Stimulated activated effector memory CD8-positive, alpha-beta T cell treated with anti-CD3 and anti-CD28 coated beads, Interleukin-12 subunit alpha, Interleukin-12 subunit beta, amount 100 ng/mL, for 72 hours (primary cell): Measurements from ENCODE around the gene LTC4S.

Experiments
- ATAC-seq: fragments of 150-1000 bp; cut with Tn5 transposase; 2 replicates; pipeline ENCODE4 v1.10.0; 2021
- DNase-seq, 2 donors: peaks; one replicate each; pipeline ENCODE4 v3.0.0; 2021 to 2022; ENCODE audit warnings: low spot score in 2 of 2
- H3K27ac Mint-ChIP-seq: one replicate; pipeline ENCODE4 v1.8.0; 2022; ENCODE audit warnings: mild to moderate bottlenecking, mixed read lengths
- H3K36me3 Mint-ChIP-seq: one replicate; pipeline ENCODE4 v1.8.0; 2022; ENCODE audit warnings: mild to moderate bottlenecking, mixed read lengths
- H3K4me1 Mint-ChIP-seq: one replicate; pipeline ENCODE4 v1.8.0; 2022; ENCODE audit warnings: mixed read lengths
- H3K4me3 Mint-ChIP-seq: one replicate; pipeline ENCODE4 v1.8.0; 2022; ENCODE audit warnings: mild to moderate bottlenecking, mixed read lengths
- H3K9me3 Mint-ChIP-seq: one replicate; pipeline ENCODE4 v1.8.0; 2022; ENCODE audit warnings: mixed read lengths

Gene LTC4S

GRCh38 chr5:179820127-179820482, 26.3 kb downstream of the LTC4S start:
- Mint-ChIP-seq H3K27ac (peak overlapping the region; percentile 97), H3K36me3 (peaks cover 66% of the 10 kb centered on the region), H3K4me3 (peak overlapping the region; percentile 88), H3K4me1 (peaks cover 59% of the 10 kb centered on the region), H3K9me3 (no peaks in the 10 kb centered on the region)
- ATAC-seq, result no peak
- no peak for DNase-seq

GRCh38 chr5:179820483-179821297, 26.9 kb downstream of the LTC4S start, which contains the start of gene SQSTM1:
Gene SQSTM1, plus strand, starts transcription at chr5:179820905. Its CDS starts 32 bp downstream, at chr5:179820937.
- DNase-seq, result peak; percentile 87 to 91
- Mint-ChIP-seq H3K9me3 (no peaks in the 10 kb centered on the region), H3K36me3 (peaks cover 72% of the 10 kb centered on the region), H3K27ac (peak within 1 kb of the TSS; percentile 97), H3K4me1 (peaks cover 60% of the 10 kb centered on the region), H3K4me3 (peak within 1 kb of the TSS; percentile 88)
- ATAC-seq, result peak; percentile 53

- DNase-seq (peak; percentile 73 to 92), ATAC-seq (peak; percentile 77)
- Mint-ChIP-seq H3K4me1 (peaks cover 63% of the 10 kb centered on the region), H3K9me3 (no peaks in the 10 kb centered on the region), H3K27ac (peak overlapping the region; percentile 95), H3K36me3 (peaks cover 80% of the 10 kb centered on the region), H3K4me3 (peak overlapping the region; percentile 88)
Measured at GRCh38 chr5:179821298-179822058, 27.7 kb downstream of the LTC4S start.

- ATAC-seq (no peak), DNase-seq (no peak)
- Mint-ChIP-seq H3K4me1 (peaks cover 63% of the 10 kb centered on the region), H3K9me3 (no peaks in the 10 kb centered on the region), H3K4me3 (peak overlapping the region; percentile 88), H3K36me3 (peaks cover 86% of the 10 kb centered on the region), H3K27ac (peak overlapping the region; percentile 95)
Measured at GRCh38 chr5:179822059-179822432, 28.3 kb downstream of the LTC4S start.

GRCh38 chr5:179822444-179822990, 28.7 kb downstream of the LTC4S start:
- peak overlapping the region; percentile 88 for H3K4me3 Mint-ChIP-seq

GRCh38 chr5:179823937-179824744, 30.4 kb downstream of the LTC4S start:
- no peaks in the 10 kb centered on the region for H3K9me3 Mint-ChIP-seq
- ATAC-seq, result no peak
- H3K27ac Mint-ChIP-seq, result peak overlapping the region; percentile 55
- H3K4me3 Mint-ChIP-seq, result peak overlapping the region; percentile 88
- DNase-seq, result no peak
- H3K4me1 Mint-ChIP-seq, result peaks cover 58% of the 10 kb centered on the region
- peaks cover 95% of the 10 kb centered on the region for H3K36me3 Mint-ChIP-seq

More at GRCh38 chr5:179822444-179822990, 28.7 kb downstream of the LTC4S start:
- Mint-ChIP-seq H3K27ac (peak overlapping the region; percentile 95), H3K36me3 (peaks cover 91% of the 10 kb centered on the region), H3K9me3 (no peaks in the 10 kb centered on the region), H3K4me1 (peaks cover 61% of the 10 kb centered on the region)
- DNase-seq (no peak), ATAC-seq (no peak)

- no peaks in the 10 kb centered on the region for H3K9me3 Mint-ChIP-seq
- peaks cover 97% of the 10 kb centered on the region for H3K36me3 Mint-ChIP-seq
- H3K4me1 Mint-ChIP-seq, result peaks cover 57% of the 10 kb centered on the region
- no peak for ATAC-seq
- peak overlapping the region; percentile 55 for H3K27ac Mint-ChIP-seq
- H3K4me3 Mint-ChIP-seq, result no peak overlapping the region
- DNase-seq, result no peak
Measured at GRCh38 chr5:179824745-179825112, 30.9 kb downstream of the LTC4S start.

- ATAC-seq (no peak), DNase-seq (no peak)
- Mint-ChIP-seq H3K4me3 (no peak overlapping the region), H3K27ac (peak overlapping the region; percentile 55), H3K36me3 (peaks cover 97% of the 10 kb centered on the region), H3K9me3 (no peaks in the 10 kb centered on the region), H3K4me1 (peaks cover 50% of the 10 kb centered on the region)
Measured at GRCh38 chr5:179825655-179826182, 31.9 kb downstream of the LTC4S start.

GRCh38 chr5:179827680-179828079, 33.9 kb downstream of the LTC4S start:
- peaks cover 42% of the 10 kb centered on the region for H3K4me1 Mint-ChIP-seq
- DNase-seq, result no peak
- no peak overlapping the region for H3K4me3 Mint-ChIP-seq
- H3K36me3 Mint-ChIP-seq, result peaks cover 100% of the 10 kb centered on the region
- H3K9me3 Mint-ChIP-seq, result no peaks in the 10 kb centered on the region
- ATAC-seq, result peak; percentile 76
- H3K27ac Mint-ChIP-seq, result peak overlapping the region; percentile 80

GRCh38 chr5:179828756-179829421, 35.1 kb downstream of the LTC4S start:
- Mint-ChIP-seq H3K9me3 (no peaks in the 10 kb centered on the region), H3K36me3 (peaks cover 100% of the 10 kb centered on the region)

GRCh38 chr5:179829732-179830435, 36.1 kb downstream of the LTC4S start:
- H3K27ac Mint-ChIP-seq, result peak overlapping the region; percentile 27
- ATAC-seq, result no peak
- no peaks in the 10 kb centered on the region for H3K9me3 Mint-ChIP-seq
- DNase-seq, result no peak
- H3K36me3 Mint-ChIP-seq, result peaks cover 97% of the 10 kb centered on the region
- H3K4me3 Mint-ChIP-seq, result no peak overlapping the region
- H3K4me1 Mint-ChIP-seq, result peaks cover 44% of the 10 kb centered on the region

More at GRCh38 chr5:179828756-179829421, 35.1 kb downstream of the LTC4S start:
- no peak for DNase-seq
- Mint-ChIP-seq H3K4me1 (peaks cover 49% of the 10 kb centered on the region), H3K4me3 (no peak overlapping the region), H3K27ac (peak overlapping the region; percentile 27)
- no peak for ATAC-seq

- Mint-ChIP-seq H3K27ac (peak overlapping the region; percentile 27), H3K4me1 (peaks cover 46% of the 10 kb centered on the region), H3K4me3 (no peak overlapping the region), H3K9me3 (no peaks in the 10 kb centered on the region), H3K36me3 (peaks cover 97% of the 10 kb centered on the region)
- no peak for DNase-seq
- ATAC-seq, result no peak
Measured at GRCh38 chr5:179830818-179831468, 37.2 kb downstream of the LTC4S start.

- H3K4me3 Mint-ChIP-seq, result no peak overlapping the region
- DNase-seq (no peak), ATAC-seq (no peak)
- H3K9me3 Mint-ChIP-seq, result no peaks in the 10 kb centered on the region
- peaks cover 97% of the 10 kb centered on the region for H3K36me3 Mint-ChIP-seq
- peaks cover 54% of the 10 kb centered on the region for H3K4me1 Mint-ChIP-seq
- H3K27ac Mint-ChIP-seq, result peak overlapping the region; percentile 32
Measured at GRCh38 chr5:179832039-179832745, 38.4 kb downstream of the LTC4S start.
